Activated CD4-positive, alpha-beta T cell treated with anti-CD3 and anti-CD28 coated beads, Interleukin-2, amount 10 ng/mL, durations not matched to agents 7 days and 5 days (primary cell): ENCODE results near the gene KRTAP4-16. TPM values are rescaled to one million over a fixed set of nuclear protein-coding genes. Genes with fewer than 3 reads are reported as not detected.
"Not testable (repeated sequence)": the region's sequence is repeated elsewhere in the genome, so short reads cannot be mapped to it uniquely, and the experiment has no call there.

Experiments used
- CTCF ChIA-PET: fragments of 350-600 bp; sonication (Branson Sonifier 250); formaldehyde crosslinking; loops from one replicate; lab custom pipeline; 2021; ENCODE audit warnings: antibody characterized with exemption; lab: Charles Lee
- POLR2A ChIA-PET: fragments of 350-600 bp; sonication (Branson Sonifier 250); formaldehyde crosslinking; loops from one replicate; lab custom pipeline; 2021; ENCODE audit warnings: antibody characterized with exemption; lab: Charles Lee
- DNase-seq: peaks from one replicate; pipeline ENCODE4 v3.0.0-alpha.2; 2020
- H3K27ac Mint-ChIP-seq: one replicate; pipeline ENCODE4 v1.8.0; 2021; ENCODE audit warnings: mild to moderate bottlenecking, moderate library complexity, mixed read lengths
- H3K27me3 Mint-ChIP-seq: one replicate; pipeline ENCODE4 v1.8.0; 2021; ENCODE audit warnings: mixed read lengths
- H3K36me3 Mint-ChIP-seq: one replicate; pipeline ENCODE4 v1.8.0; 2021; ENCODE audit warnings: low read depth, mixed read lengths
- H3K4me1 Mint-ChIP-seq: one replicate; pipeline ENCODE4 v1.8.0; 2021; ENCODE audit warnings: mixed read lengths
- H3K4me3 Mint-ChIP-seq: one replicate; pipeline ENCODE4 v1.8.0; 2021; ENCODE audit warnings: mild to moderate bottlenecking, moderate library complexity, mixed read lengths
- H3K9me3 Mint-ChIP-seq: one replicate; pipeline ENCODE4 v1.8.0; 2021; ENCODE audit warnings: mixed read lengths
- total RNA-seq, 2 experiments: library from RNA; stranded (reverse); gene quantifications; one replicate each; pipeline ENCODE4 v1.2.3, GENCODE V29; 2021

The KRTAP4-16 gene
- total RNA-seq, 2 experiments from 2014 or later = not detected

DNA sequence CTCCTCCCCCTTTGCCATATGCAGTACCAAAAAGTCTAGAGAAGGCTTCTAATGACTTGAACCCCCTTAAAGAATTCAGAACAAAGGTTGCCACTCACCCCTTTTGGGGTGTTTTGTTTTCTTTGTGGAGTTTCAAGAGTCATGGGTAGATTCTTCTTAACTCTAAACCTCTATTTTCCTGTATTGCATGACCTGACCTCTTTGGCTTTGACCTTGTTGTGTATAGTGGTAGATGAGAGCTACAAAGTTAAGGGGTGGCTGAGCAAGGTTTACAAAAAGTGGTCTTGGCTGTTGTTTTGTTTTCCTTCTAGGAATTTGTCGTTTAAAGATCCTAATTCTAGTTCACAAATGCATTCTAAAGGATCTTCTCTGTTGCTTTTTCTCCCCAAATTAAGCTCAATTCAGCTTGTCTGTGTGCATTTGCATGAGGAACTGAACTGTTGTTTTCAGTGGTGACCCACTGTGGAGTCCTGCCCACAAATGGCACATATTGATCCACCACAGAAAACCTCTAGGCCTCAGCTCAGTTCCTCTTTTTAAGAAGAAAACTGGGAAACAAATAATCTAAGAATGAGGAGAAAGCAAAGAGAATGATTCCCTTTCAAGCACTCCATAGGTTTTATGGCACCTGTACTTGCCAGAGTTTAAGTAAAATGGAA, 6.8 kb upstream of the KRTAP4-16 start:
- CTCF ChIA-PET, H3K4me3 Mint-ChIP-seq, POLR2A ChIA-PET, H3K36me3 Mint-ChIP-seq, DNase-seq, H3K27me3 Mint-ChIP-seq, H3K27ac Mint-ChIP-seq: not testable (repeated sequence)
- Mint-ChIP-seq H3K4me1 (peaks cover 11% of the 10 kb centered on the region), H3K9me3 (peaks cover 12% of the 10 kb centered on the region)

DNA sequence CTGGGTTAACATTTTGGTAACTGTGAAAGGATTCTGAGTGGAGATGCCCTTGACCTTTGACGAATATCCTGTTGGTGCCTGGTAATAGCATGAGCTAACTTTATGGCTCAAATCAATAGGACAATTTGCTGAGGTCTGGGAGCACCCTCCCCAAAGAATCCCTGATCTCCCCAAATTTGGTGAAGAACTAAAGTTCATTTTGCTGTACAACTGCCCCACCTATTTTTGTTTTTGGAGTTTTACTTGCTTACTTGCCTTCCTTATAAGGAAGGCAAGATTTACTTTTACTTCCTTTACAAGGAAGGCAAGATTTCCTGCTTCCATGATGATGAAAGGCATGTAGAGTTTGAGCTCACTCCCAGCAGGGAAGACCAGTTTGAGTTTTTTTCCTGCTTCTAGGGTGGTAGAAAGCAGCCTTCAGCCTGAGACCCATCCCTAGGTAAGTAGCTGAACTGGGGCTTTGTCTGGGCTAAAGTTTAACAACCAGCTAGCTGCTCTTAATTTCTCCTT, 6.0 kb upstream of the KRTAP4-16 start:
- ChIA-PET CTCF (no interaction called here), POLR2A (no interaction called here)
- Mint-ChIP-seq H3K36me3 (peaks cover 2% of the 10 kb centered on the region), H3K27me3 (peaks cover 9% of the 10 kb centered on the region), H3K4me1 (peaks cover 11% of the 10 kb centered on the region), H3K27ac (no peak overlapping the region), H3K4me3 (no peak overlapping the region), H3K9me3 (peaks cover 9% of the 10 kb centered on the region)
- DNase-seq = no peak

DNA sequence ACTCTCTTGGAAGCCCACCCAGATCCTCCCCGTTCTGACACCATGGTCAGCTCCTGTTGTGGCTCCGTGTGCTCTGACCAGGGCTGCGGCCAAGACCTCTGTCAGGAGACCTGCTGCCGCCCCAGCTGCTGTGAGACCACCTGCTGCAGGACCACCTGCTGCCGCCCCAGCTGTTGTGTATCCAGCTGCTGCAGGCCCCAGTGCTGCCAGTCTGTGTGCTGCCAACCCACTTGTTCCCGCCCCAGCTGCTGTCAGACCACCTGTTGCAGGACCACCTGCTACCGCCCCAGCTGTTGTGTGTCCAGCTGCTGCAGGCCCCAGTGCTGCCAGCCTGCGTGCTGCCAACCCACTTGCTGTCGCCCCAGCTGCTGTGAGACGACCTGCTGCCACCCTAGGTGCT, 3.3 kb upstream of the KRTAP4-16 start, which contains the start of gene KRTAP4-9:
TSS of gene KRTAP4-9 (plus strand) at position 43 of the 400 bp plus-strand sequence. CDS start at position 43, 0 bp downstream.
- POLR2A ChIA-PET, CTCF ChIA-PET, H3K27me3 Mint-ChIP-seq, H3K27ac Mint-ChIP-seq, H3K4me3 Mint-ChIP-seq, H3K9me3 Mint-ChIP-seq, H3K36me3 Mint-ChIP-seq, DNase-seq: not testable (repeated sequence)
- H3K4me1 Mint-ChIP-seq = peaks cover 12% of the 10 kb centered on the region

DNA sequence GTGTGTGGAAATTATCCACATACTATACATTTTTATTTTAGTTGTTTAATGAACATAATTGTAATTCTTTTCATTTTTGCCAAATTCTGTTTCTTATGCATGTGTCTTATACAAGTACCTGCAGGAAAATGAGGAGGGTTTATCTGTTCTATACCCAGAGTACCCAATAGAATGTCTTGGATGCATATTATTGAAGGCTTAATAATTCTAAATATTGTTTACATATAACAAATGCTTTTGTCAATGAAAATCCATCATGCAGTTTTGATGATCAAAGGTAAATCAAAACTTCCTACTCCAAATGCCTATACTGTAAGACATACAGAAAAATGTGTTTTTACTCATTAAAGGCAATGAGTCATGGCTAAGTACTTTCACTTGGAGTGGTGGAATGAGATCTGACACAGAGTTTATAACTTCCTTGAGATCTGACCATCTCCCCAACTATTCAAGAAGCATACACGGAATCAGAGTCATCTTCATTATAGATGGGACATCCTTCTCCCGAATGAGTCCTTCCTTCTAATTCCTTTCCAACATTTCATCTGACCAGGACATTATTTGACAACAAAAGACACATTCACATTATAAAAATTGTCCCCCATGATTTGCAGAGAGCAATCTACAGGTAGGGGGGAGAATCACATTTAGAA, 2.5 kb upstream of the KRTAP4-16 start:
- H3K36me3 Mint-ChIP-seq, DNase-seq, H3K9me3 Mint-ChIP-seq, CTCF ChIA-PET, POLR2A ChIA-PET, H3K27ac Mint-ChIP-seq, H3K4me3 Mint-ChIP-seq, H3K27me3 Mint-ChIP-seq: not testable (repeated sequence)
- H3K4me1 Mint-ChIP-seq = peaks cover 14% of the 10 kb centered on the region

DNA sequence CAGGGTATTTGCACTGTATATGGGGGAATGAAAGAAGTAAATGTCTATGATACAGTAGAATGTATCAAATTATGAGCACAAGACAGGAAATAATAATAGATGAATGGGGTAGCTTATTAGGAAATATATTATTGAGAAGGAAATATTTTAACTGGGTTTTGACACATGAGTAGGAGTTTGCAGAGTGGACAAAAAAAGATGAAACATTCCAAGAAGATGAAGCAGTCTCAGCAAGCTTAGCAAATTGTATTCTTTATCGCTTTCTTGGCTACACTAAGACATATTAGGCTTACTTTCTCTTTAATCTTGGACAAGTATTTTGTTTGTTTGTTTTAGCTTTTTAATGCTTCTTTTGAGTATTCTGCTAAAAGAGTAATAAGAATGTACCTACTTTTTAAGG, 1.9 kb upstream of the KRTAP4-16 start:
- POLR2A ChIA-PET = no interaction called here
- H3K36me3 Mint-ChIP-seq = no peaks in the 10 kb centered on the region
- DNase-seq = no peak
- peaks cover 13% of the 10 kb centered on the region for H3K4me1 Mint-ChIP-seq
- H3K4me3 Mint-ChIP-seq = no peak overlapping the region
- CTCF ChIA-PET = no interaction called here
- peaks cover 8% of the 10 kb centered on the region for H3K27me3 Mint-ChIP-seq
- H3K27ac Mint-ChIP-seq = no peak overlapping the region
- H3K9me3 Mint-ChIP-seq = peaks cover 7% of the 10 kb centered on the region

DNA sequence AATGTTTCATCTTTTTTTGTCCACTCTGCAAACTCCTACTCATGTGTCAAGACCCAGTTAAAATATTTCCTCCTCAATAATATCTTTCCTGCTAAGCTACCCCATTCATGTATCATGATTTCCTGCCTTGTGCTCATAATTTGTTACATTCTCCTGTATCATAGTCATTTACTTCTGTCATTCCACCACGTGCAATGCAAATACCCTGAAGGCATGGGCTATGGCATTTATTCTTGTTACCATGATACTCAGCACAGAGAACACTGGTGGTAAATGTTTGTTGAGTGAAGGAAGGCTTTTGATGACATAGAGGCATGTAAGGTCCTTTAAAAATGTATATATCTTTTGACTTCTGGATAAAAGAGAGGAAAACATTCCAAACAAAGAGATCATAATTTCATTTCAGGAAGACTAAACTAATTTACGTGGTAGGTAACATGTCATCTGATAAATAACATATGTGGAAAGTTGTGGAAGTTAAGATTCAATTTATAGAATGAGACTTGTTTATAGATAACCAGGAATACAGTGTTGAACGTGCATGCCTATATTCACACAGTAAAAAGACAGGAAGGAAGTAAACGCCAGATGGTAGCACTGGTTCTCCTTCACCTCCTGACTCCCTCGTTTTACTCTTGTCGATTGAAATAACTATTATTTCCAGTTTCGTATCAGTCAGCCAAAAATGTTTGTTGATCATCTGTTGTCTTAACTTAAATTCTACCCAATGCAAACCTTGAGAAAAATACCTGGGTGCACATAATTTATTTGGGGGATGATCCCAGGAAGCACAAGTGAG, 2.1 kb downstream of the KRTAP4-16 start:
- H3K36me3 Mint-ChIP-seq, POLR2A ChIA-PET, DNase-seq: not testable (repeated sequence)

DNA sequence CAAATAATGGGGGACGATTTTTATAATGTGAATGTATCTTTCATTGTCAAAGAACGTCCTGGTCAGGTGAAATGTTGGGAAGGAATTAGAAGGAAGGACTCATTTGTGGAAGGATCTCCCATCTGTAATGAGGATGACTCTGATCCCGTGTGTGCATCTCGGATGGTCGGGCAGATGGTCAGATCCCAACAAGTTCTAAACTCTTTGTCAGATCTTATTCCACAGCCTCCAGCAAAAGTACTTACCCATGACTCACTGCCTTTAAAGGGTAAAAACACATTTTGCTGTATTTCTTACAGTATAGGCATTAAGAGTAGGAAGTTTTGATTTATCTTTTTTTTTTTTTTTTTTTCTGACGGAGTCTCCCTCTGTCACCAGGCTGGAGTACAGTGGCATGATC, 3.5 kb downstream of the KRTAP4-16 start:
- H3K4me3 Mint-ChIP-seq = no peak overlapping the region
- no peaks in the 10 kb centered on the region for H3K9me3 Mint-ChIP-seq
- ChIA-PET POLR2A (no interaction called here), CTCF (no interaction called here)
- H3K27ac Mint-ChIP-seq = no peak overlapping the region
- peaks cover 3% of the 10 kb centered on the region for H3K4me1 Mint-ChIP-seq
- no peak for DNase-seq
- no peaks in the 10 kb centered on the region for H3K36me3 Mint-ChIP-seq
- peaks cover 2% of the 10 kb centered on the region for H3K27me3 Mint-ChIP-seq

More for the DNA sequence above, 2.1 kb downstream of the KRTAP4-16 start:
- H3K4me1 Mint-ChIP-seq, H3K4me3 Mint-ChIP-seq, H3K9me3 Mint-ChIP-seq, CTCF ChIA-PET, H3K27ac Mint-ChIP-seq, H3K27me3 Mint-ChIP-seq: not testable (repeated sequence)

DNA sequence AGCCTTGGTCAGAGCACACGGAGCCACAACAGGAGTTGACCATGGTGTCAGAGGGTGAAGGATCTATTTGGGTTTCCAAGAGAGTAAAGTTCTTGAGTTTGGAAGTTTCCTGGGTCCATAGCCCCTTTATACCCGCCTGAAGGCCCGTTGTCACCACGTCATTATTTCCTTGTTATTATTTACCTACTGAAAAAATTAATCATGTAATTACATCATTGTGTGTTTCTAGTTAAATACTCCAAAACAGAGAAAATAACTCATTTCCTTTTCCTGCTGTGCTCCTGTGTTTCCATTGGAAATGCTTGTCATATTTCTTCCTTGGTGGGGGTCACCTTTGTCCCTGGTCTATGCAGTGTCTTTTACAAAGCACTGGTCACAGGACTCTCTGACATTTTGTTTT, 4.0 kb downstream of the KRTAP4-16 start, which contains the start of gene KRTAP4-8:
TSS of gene KRTAP4-8 (minus strand) at position 101 of the 400 bp plus-strand sequence. CDS start at position 43, 58 bp downstream.
- CTCF ChIA-PET = no interaction called here
- H3K27ac Mint-ChIP-seq = no peak within 1 kb of the TSS
- no peak for DNase-seq

DNA sequence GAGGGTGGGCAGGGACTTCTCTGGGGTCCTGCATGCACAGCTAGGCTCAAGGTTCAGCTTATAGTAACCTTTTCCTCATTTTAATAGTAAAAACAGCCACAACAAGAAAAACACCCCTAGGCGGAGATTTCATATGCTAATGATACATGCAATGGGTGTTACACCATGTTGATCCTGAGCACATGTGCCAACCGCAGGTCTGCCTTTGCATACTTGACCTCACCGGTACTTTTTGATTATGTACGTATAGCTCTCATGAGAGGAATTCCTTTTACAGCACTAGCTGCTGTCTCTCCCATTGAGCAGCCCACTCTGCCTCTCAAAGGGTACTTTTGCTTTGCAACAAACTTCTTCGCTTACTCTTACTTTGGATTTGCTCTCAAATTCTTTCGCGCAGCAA, 6.0 kb downstream of the KRTAP4-16 start:
- H3K4me3 Mint-ChIP-seq = no peak overlapping the region
- H3K36me3 Mint-ChIP-seq = no peaks in the 10 kb centered on the region
- H3K27me3 Mint-ChIP-seq = peaks cover 2% of the 10 kb centered on the region
- no peak overlapping the region for H3K27ac Mint-ChIP-seq
- CTCF ChIA-PET = no interaction called here
- H3K9me3 Mint-ChIP-seq = peaks cover 3% of the 10 kb centered on the region
- no peak for DNase-seq
- POLR2A ChIA-PET = no interaction called here
- H3K4me1 Mint-ChIP-seq = peaks cover 3% of the 10 kb centered on the region

More for the DNA sequence above, 4.0 kb downstream of the KRTAP4-16 start, which contains the start of gene KRTAP4-8:
- Mint-ChIP-seq H3K36me3 (no peaks in the 10 kb centered on the region), H3K9me3 (peaks cover 2% of the 10 kb centered on the region), H3K4me1 (peaks cover 3% of the 10 kb centered on the region), H3K4me3 (no peak within 1 kb of the TSS), H3K27me3 (peaks cover 2% of the 10 kb centered on the region)
- POLR2A ChIA-PET = no interaction called here

DNA sequence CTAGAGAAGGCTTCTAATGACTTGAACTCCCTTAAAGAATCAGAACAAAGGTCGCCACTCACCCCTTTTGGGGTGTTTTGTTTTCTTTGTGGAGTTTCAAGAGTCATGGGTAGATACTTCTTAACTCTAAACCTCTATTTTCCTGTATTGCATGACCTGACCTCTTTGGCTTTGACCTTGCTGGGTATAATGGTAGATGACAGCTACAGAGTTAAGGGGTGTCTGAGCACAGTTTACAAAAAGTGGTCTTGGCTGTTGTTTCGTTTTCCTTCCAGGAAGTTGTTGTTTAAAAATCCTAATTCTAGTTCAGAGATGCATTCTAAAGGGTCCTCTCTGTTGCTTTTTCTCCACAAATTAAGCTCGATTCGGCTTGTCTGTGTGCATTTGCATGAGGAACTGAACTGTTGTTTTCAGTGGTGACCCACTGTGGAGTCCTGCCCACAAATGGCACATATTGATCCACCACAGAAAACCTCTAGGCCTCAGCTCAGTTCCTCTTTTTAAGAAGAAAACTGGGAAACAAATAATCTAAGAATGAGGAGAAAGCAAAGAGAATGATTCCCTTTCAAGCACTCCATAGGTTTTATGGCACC, 13.2 kb downstream of the KRTAP4-16 start:
- DNase-seq, H3K4me1 Mint-ChIP-seq, H3K36me3 Mint-ChIP-seq, H3K4me3 Mint-ChIP-seq, H3K27ac Mint-ChIP-seq, H3K27me3 Mint-ChIP-seq, POLR2A ChIA-PET, H3K9me3 Mint-ChIP-seq, CTCF ChIA-PET: not testable (repeated sequence)

DNA sequence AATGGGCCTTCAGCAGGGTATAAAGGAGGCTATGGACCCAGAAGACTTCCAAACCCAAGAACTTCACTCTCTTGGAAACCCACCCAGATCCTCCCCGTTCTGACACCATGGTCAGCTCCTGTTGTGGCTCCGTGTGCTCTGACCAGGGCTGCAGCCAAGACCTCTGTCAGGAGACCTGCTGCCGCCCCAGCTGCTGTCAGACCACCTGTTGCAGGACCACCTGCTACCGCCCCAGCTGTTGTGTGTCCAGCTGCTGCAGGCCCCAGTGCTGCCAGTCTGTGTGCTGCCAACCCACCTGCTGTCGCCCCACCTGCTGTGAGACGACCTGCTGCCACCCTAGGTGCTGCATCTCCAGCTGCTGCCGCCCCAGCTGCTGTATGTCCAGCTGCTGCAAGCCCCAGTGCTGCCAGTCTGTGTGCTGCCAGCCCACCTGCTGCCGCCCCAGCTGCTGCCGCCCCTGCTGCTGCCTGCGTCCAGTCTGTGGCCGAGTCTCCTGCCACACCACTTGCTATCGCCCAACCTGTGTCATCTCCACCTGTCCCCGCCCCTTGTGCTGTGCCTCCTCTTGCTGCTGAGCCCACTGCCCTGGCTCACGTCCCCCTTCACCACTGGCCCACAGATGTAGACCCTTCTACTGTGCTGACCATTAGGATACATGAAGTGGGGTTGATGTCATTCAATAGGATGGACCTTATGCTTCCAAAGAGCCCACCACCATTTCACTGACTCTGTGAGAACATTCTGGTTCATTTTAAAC, 17.7 kb downstream of the KRTAP4-16 start, which contains the start of gene KRTAP4-7:
TSS of gene KRTAP4-7 (plus strand) at position 51 of the 757 bp plus-strand sequence. CDS start at position 108, 57 bp downstream.
- H3K27me3 Mint-ChIP-seq, H3K4me3 Mint-ChIP-seq, H3K27ac Mint-ChIP-seq, H3K9me3 Mint-ChIP-seq, H3K4me1 Mint-ChIP-seq, H3K36me3 Mint-ChIP-seq, CTCF ChIA-PET, DNase-seq, POLR2A ChIA-PET: not testable (repeated sequence)

DNA sequence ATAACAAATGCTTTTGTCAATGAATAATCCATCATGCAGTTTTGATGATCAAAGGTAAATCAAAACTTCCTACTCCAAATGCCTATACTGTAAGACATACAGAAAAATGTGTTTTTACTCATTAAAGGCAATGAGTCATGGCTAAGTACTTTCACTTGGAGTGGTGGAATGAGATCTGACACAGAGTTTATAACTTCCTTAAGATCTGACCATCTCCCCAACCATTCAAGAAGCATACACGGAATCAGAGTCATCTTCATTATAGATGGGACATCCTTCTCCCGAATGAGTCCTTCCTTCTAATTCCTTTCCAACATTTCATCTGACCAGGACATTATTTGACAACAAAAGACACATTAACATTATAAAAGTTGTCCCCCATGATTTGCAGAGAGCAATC, 18.6 kb downstream of the KRTAP4-16 start:
- H3K4me1 Mint-ChIP-seq, POLR2A ChIA-PET, H3K27ac Mint-ChIP-seq, H3K4me3 Mint-ChIP-seq, CTCF ChIA-PET, H3K36me3 Mint-ChIP-seq, DNase-seq, H3K9me3 Mint-ChIP-seq, H3K27me3 Mint-ChIP-seq: not testable (repeated sequence)
